Measurements from ENCODE around the gene DPM3. TPM values are rescaled to one million over a fixed set of nuclear protein-coding genes. Genes with fewer than 3 reads are reported as not detected.

Gene DPM3
- total RNA-seq, 1 experiment from 2014 or later, result 171 TPM

DNA sequence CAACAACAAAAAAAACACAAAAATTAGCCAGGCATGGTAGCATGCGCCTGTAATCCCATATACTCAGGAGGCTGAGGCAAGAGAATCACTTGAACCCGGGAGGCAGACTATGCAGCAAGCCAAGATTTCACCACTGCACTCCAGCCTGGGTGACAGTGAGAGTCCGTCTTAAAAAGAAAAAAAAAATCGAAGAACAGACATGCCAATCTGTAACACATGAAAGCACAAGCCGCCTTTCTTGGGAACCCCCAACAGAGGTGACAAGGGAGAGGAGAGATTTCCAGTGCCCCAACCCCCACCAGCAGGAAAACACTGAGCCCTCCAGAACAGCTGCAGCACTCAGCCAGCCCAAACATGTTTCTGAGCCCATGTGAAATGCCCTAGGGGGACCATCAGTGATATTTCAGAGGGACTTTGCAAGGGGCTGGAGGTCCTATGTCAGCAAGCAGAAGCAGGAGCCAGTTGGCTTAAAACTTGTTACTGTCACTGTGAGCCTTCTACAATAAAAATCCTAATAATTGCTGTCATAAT, 26.8 kb downstream of the DPM3 start:
- DNase-seq (ENCODE audit: low read depth), result no peak
- in situ Hi-C loops (cut with HindIII; ENCODE audit: low pct_unique_long_range_greater_than_20kb, low sequenced_read_pairs), result no loop called here

DNA sequence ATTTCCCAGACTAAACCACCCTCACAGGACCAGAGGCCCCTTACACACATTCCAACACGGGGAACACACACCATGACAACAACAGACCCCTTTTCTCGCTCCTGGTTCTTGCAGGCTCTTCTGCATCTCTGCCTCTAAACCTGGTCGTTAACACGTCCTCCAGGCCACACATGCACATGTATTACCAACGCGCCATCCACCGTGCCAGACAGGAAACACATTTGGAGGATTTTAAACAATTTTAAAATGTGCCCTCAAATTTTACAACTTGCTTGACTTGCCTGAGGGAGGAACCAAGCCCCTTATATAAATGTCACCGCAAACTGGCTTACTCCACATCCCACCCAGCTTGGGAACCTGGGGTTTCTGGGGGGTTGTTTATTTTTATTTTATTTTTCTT, 29.5 kb downstream of the DPM3 start:
- in situ Hi-C loops (cut with HindIII; ENCODE audit: low pct_unique_long_range_greater_than_20kb, low sequenced_read_pairs), result no loop called here
- no peak for DNase-seq (ENCODE audit: low read depth)

DNA sequence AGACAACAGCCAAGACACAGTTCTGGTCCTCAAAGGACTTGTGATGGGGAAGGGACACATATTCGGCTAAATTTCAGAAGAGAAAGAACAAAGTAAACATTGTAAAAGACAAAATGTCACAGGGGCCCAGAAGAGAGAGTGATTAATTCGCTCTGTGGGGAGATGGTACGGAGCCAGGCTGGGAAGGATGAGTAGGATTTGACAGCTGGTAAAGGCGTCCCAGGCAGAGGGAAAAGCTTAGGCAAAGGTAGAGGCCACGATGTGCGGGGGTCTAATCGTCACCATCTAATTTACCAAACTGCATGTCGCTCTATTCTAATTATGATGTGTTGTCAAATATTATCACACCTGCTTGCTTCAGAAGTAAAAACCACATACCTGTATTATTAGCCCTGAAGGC, 29.9 kb downstream of the DPM3 start:
- in situ Hi-C loops (cut with HindIII; ENCODE audit: low pct_unique_long_range_greater_than_20kb, low sequenced_read_pairs), result no loop called here
- no peak for DNase-seq (ENCODE audit: low read depth)

DNA sequence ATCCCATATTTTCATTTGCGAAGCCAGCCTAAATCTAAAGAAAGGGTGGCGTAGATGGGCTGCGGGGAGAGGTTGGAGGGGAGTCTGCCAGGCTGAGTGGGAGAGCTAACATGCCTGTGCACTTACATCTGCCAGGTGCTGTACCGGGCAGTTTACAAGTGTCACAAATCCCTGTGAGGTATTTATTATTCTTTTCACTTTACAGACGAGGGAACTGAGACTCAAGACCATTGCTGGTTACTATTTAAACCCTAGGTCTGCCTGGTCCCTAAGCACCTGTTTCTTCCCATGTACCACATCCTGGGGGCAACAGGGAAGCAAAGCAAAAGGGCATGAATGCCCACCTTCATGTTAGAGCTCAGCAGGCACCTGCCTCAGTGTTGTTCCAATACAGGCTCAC, 32.0 kb downstream of the DPM3 start:
- no peak for DNase-seq (ENCODE audit: low read depth)
- in situ Hi-C loops (cut with HindIII; ENCODE audit: low pct_unique_long_range_greater_than_20kb, low sequenced_read_pairs), result no loop called here

DNA sequence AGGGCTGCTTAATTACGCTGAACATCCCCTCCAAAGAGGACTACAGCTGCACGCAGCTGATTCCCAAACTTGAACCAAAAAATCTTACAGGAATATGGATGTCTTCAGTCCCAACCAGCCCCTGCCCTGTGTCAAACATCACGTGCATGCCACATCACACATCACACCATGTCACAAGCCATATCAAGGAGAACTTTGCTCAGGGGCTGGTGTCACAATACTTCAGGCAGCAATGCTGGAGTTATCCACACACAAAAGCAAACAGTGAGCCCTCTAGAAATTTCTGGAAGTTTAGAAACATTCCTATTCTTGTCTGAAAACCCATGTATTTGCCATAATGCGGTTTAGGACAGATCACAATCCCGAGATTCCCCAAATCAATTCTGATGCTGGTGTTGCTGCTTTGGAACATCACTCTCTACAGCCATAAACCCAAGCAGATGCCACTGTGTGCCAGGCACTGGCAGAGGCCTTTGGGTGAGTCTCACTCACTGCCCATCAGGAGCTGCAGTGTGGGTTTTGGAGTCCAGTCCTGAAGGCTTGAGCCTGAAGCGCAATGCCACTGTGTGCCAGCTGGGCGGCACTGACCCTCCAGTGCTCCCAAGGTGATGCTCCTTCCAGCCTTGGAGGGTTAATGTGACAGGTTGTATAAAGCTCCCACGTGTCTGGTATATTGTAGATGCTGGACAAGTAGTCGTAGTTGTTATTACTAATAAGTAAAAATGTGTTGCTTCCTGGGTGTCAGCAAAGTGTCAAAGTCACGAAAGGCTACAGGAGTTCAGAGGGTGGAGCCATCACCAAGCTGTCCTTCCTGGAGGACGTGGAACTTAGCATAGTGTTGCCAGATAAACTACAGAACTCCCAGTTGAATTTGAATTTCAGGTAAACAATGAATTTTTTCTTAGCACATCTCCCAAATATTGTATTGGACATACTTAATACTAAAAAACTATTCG, 32.7 kb downstream of the DPM3 start:
- no peak for DNase-seq (ENCODE audit: low read depth)
- in situ Hi-C loops (cut with HindIII; ENCODE audit: low pct_unique_long_range_greater_than_20kb, low sequenced_read_pairs), result no loop called here

DNA sequence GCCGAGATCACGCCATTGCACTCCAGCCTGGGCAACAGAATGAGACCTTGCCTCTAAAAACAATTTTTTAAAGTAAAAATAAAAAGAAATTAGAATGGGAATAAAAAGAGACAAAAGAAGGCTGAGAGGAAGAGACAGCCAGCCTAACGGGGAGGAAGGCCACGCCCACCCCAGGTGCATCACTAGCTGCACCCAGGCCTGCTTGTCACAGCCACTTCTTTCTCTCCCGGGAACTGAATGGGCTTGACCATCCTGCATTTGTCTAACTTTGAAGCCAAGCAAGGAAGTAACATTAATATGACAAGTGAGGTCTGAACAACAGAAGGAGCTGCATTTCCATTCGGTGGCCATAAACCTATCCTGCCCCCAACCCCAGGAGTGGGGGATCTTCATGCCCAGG, 33.5 kb downstream of the DPM3 start:
- no peak for DNase-seq (ENCODE audit: low read depth)
- in situ Hi-C loops (cut with HindIII; ENCODE audit: low pct_unique_long_range_greater_than_20kb, low sequenced_read_pairs), result no loop called here

DNA sequence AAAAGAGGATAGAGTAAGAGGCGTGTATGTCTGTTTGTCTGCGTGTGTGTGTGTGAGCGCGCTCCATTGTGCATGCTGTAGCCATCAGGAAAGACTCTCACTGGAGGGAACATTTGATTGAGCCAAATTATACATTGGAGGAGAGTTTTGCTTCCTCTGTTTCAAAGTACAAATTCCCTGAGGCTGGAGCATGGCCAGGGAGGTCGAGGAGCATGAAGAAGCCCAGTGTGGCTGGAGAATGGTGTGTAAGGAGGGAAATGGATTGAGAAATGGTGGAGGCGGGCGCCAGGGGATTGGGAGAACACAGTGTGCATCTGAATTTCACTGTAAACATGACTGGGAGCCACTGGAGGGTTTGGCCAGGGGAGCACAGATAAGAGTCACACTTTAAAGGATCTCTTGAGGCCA, 34.7 kb downstream of the DPM3 start:
- in situ Hi-C loops (cut with HindIII; ENCODE audit: low pct_unique_long_range_greater_than_20kb, low sequenced_read_pairs), result no loop called here

DNA sequence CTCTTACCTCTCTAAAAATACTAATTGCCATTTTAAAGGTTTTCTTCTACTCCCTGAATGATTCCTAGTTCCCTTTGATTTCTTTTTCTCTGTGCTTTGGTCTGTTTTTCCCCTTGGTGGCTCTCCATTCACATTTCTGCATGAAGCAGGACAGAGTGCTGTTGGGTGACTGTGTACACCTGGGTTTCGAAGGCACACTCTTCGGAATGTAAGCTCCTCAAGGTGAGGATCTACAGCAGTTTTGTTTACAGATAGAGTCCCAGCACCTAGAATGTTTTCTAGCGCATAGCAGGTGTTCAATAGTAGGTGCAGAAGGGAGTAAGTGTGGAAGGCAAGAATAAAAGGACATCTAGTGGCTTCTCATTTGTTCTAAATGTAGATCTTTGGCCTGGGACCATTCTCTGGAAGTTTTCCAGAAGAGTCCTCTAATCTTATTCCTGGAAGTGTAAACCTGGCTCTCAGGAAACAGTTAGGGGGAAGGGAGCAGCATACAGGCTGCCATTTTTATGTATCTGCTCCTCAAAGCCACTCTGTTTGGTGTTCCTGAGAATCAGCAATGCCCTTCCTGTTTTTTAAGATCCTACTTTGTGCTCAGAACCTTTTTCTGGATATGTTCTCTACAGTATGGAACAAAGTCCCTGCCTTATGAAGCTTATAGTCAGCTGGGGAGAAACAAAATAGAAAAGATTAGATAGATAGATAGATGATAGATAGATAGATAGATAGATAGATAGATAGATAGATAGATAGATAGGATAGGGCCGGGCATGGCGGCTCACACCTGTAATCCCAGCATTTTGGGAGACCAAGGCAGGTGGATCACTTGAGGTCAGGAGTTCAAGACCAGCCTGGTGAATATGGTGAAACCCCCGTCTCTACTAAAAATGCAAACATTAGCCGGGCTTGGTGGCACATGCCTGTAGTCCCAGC, 35.5 kb downstream of the DPM3 start:
- in situ Hi-C loops (cut with HindIII; ENCODE audit: low pct_unique_long_range_greater_than_20kb, low sequenced_read_pairs), result no loop called here
- no peak for DNase-seq (ENCODE audit: low read depth)

More for the DNA sequence above, 34.7 kb downstream of the DPM3 start:
- no peak for DNase-seq (ENCODE audit: low read depth)

DNA sequence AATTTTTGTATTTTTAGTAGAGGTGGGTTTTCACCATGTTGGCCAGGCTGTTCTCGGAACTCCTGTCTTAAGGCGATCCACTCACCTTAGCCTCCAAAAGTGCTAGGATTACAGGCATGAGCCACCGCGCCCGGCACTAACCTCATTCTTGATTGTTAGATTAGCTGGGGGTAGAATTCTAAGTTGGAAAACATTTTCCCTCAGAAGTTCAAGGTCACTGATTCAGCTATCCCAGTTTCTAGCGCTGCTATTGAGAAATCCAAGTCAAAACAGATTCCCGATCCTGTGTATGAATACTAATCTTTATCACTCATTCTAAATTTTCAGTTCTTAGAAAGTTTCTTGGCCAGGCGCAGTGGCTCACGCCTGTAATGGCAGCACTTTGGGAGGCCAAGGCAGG, 37.0 kb downstream of the DPM3 start:
- in situ Hi-C loops (cut with HindIII; ENCODE audit: low pct_unique_long_range_greater_than_20kb, low sequenced_read_pairs), result no loop called here
- DNase-seq (ENCODE audit: low read depth), result no peak

DNA sequence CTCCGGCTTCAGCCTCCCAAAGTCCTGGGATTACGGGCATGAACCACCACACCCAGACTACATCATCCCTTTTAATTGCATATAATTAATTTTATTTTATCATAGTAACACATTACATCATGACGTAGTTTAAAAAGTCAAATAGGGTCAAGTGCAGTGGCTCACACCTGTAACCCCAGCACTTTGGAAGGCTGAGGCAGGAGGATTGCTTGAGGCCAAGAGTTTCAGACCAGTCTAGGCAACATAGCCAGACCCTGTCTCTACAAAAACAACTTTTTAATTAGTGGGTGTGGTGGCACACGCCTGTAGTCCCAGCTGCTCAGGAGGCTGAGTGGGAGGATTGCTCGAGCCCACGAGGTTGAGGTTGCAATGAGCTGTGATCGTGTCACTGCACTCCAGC, 41.0 kb downstream of the DPM3 start:
- in situ Hi-C loops (cut with HindIII; ENCODE audit: low pct_unique_long_range_greater_than_20kb, low sequenced_read_pairs), result no loop called here
- DNase-seq (ENCODE audit: low read depth), result no peak

DNA sequence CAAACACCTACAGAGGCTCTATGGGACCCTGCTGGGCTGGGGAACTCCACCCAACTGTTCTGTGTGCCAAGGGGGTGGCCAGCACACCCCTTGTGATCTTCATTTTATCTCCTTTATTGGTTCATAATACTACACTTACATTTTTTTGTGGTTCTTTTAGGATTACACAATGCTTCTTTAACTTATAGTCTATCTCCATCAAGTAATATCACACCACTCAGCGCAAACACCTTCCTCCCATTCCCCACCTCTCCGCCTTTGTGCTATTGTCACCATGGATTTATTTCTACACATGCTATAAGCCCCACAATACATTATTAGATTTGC, 45.7 kb downstream of the DPM3 start:
- in situ Hi-C loops (cut with HindIII; ENCODE audit: low pct_unique_long_range_greater_than_20kb, low sequenced_read_pairs), result no loop called here
- DNase-seq (ENCODE audit: low read depth), result no peak

DNA sequence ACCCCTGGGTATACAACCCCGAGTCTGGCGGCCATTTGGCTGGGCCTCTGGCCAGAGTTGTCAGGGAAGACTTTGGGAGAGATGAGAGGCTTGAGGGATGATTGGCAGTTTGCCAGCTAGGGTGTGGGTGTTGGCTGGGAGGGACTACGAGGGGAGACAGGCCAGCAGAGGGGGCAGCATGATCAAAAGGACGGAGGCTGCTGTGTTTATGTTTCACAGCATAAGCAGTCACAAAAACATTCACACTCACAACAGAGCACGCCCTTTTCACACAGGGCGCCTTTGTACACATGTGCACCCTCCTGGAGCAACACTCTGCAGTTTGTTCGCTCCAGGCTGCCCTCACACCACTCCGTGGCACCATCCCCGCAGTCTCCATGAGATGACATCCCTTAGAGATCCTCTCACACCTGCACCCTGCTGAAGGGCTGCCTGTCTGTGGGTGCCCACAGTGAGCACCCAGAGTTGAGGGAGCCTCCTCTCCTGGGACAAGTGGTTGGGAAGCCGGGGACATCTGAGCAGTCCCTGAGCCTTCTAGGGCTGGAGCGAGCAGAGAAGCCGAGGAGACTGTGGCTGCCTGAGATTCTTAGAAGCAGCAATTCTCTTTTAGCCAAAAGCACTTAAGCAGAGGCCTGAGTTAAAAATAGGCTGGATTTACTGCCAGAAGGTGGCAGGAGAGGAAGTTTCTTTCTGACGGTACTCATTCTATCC, 46.3 kb downstream of the DPM3 start:
- in situ Hi-C loops (cut with HindIII; ENCODE audit: low pct_unique_long_range_greater_than_20kb, low sequenced_read_pairs), result no loop called here
- DNase-seq (ENCODE audit: low read depth), result peak; percentile 32

DNA sequence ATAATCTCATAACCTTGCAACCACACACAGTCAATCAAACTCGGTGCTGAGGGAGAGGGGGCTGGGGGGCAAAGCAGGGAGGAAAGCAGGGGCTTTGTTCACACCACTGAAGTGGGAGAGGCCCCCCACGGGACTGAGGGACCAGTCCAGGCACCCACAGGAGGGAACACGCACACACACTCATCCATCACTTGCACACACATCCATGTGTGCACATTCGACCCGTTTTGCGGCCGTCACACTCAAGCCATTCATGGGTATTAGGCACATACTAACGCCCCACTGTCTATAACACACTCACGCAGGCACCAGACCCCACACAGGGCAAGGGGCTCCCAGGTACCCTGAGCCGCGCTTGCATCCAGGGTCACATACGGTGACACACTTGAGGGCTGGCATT, 47.7 kb downstream of the DPM3 start:
- in situ Hi-C loops (cut with HindIII; ENCODE audit: low pct_unique_long_range_greater_than_20kb, low sequenced_read_pairs), result no loop called here
- no peak for DNase-seq (ENCODE audit: low read depth)

DNA sequence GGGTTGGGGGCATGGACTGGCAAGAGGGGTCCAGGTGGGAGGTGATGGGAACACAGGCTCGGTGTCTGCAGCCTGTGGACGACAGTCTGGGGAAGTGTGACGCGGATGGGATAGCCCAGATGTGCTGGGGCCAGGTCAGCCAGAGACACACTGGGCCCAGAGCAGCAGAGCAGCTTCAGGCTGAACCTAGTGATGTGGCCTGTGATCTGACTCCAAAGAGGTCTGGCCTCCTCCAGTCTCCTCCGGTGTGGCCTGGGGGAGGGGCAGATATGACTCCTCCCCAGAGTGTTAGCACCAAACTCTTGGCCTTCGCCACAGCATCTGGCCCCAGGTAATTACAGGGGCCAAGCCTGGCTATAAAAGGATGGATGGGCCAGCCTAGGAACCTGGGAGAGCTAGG, 48.2 kb downstream of the DPM3 start:
- DNase-seq (ENCODE audit: low read depth), result no peak
- in situ Hi-C loops (cut with HindIII; ENCODE audit: low pct_unique_long_range_greater_than_20kb, low sequenced_read_pairs), result no loop called here

DNA sequence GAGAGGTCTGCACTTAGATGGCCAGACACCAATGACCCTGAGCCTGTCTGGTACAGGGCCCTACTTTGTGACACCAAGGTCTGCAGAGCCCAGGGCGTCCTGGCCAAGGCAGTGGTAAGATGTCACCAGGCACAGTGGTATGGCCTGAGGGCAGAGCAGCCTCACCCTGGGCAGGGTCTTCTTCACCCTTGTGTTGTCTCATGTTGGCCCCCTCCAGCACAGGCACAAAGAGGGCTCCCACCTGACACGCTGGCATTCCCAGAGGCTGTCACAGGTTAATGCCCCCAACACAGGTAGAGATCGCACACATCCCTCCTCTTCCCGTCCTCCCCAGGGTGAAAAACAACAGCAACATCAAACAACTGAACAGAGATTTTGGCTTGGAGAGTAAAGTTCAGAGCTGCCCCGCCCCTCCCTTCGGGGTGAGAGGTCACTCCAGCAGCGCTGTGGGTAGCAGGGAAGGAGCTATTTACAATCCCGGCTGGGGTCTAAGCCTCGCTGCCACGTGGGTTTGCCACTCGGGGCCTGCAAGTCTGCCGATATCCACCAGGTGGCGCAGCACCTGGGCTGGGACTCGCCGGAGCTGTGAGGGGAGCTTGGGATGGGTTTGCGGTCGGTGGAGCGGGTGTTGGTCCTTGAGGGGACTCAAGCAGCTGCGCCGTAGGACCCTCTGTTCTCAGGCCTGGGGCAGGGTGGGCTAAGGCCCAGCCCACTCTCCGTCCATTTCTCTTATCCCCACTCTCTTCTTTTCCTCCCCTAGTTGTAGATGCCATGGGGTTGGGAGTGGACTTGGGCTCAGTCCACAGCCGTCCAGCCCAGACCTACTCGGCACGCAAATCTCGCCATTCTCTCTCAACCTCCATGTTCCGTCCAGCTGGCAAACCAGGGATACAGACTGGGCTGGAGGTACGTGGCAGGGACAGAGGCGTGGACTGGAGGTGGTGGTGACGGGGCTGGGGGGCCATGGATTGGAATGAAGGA, 49.0 kb downstream of the DPM3 start:
- in situ Hi-C loops (cut with HindIII; ENCODE audit: low pct_unique_long_range_greater_than_20kb, low sequenced_read_pairs), result no loop called here
- DNase-seq (ENCODE audit: low read depth), result peak; percentile 49

Measured in Caki2 (cell line).